ENCODE results near the gene CLTA. TPM values are rescaled to one million over a fixed set of nuclear protein-coding genes. Genes with fewer than 3 reads are reported as not detected.

The CLTA gene
- total and polyA plus RNA-seq, 2 donors (not counting 1 experiment from before 2014, with no cell fraction given) = 32.3 to 71.0 TPM

GRCh38 chr9:36187414-36187813 is 3.3 kb upstream of the CLTA start:
- no peaks in the 10 kb centered on the region for H3K9me3 Mint-ChIP-seq (ENCODE audit: insufficient read depth)
- ATAC-seq (ENCODE audit: low read depth) (no peak), DNase-seq (no peak)
- TF ChIP-seq, protein P1, sequence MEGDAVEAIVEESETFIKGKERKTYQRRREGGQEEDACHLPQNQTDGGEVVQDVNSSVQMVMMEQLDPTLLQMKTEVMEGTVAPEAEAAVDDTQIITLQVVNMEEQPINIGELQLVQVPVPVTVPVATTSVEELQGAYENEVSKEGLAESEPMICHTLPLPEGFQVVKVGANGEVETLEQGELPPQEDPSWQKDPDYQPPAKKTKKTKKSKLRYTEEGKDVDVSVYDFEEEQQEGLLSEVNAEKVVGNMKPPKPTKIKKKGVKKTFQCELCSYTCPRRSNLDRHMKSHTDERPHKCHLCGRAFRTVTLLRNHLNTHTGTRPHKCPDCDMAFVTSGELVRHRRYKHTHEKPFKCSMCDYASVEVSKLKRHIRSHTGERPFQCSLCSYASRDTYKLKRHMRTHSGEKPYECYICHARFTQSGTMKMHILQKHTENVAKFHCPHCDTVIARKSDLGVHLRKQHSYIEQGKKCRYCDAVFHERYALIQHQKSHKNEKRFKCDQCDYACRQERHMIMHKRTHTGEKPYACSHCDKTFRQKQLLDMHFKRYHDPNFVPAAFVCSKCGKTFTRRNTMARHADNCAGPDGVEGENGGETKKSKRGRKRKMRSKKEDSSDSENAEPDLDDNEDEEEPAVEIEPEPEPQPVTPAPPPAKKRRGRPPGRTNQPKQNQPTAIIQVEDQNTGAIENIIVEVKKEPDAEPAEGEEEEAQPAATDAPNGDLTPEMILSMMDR (IDR thresholded peaks at IDR 0.05) = no peak
- no peak for TF ChIP-seq EZH2 (IDR thresholded peaks at IDR 0.05; ENCODE audit: borderline replicate concordance, insufficient read depth, low read depth, low read length, poor library complexity, severe bottlenecking)
- no peak overlapping the region for H2AFZ ChIP-seq (ENCODE audit: insufficient read depth, low read depth, low read length, poor library complexity, severe bottlenecking)
- H3K27ac Mint-ChIP-seq = no peak overlapping the region
- H3K36me3 ChIP-seq (replicated peaks in 1 of 2; ENCODE audit: control extremely low read depth in 1 of 2, control insufficient read depth in 1 of 2, extremely low read depth in 1 of 2, insufficient read depth in 2 of 2, low read length in 1 of 2) = no peaks in the 10 kb centered on the region
- peaks cover 9% of the 10 kb centered on the region for H4K20me1 ChIP-seq (ENCODE audit: control insufficient read depth, insufficient read depth, low read length, poor library complexity, severe bottlenecking)
- ChIA-PET CTCF (interaction anchor here (1.0 to 7.1 kb wide), 2 partner anchors 10 to 20 kb away, joined by 3 to 44 read pairs; partner anchors contain the start of gene CCIN), POLR2A (no interaction called here)
- H3K4me1 ChIP-seq (ENCODE audit: control insufficient read depth in 2 of 2, insufficient read depth in 2 of 2, low read length in 2 of 2) = peaks cover 18 to 25% of the 10 kb centered on the region in 2 donors
- no peak overlapping the region for H3K9ac ChIP-seq (ENCODE audit: low read length)
- no peak overlapping the region for H3K4me3 ChIP-seq (ENCODE audit: control extremely low read depth in 1 of 5, extremely low read depth in 1 of 5, insufficient read depth in 1 of 5, low read depth in 2 of 5, low read length in 4 of 5)
- intact Hi-C loops (cut with micrococcal nuclease) = no loop called here
- H3K4me2 ChIP-seq (replicated peaks; ENCODE audit: low read depth, low read length, poor library complexity, severe bottlenecking) = no peak overlapping the region
- H3K27ac ChIP-seq (ENCODE audit: low read length in 2 of 2) = no peak overlapping the region
- no peaks in the 10 kb centered on the region for H3K27me3 Mint-ChIP-seq
- H3K9me3 ChIP-seq (ENCODE audit: control extremely low read depth in 1 of 3, control insufficient read depth in 2 of 3, insufficient read depth in 1 of 3, low read length in 2 of 3) = no peaks in the 10 kb centered on the region
- no peak overlapping the region for H3K4me3 Mint-ChIP-seq
- H3K79me2 ChIP-seq (ENCODE audit: control insufficient read depth, insufficient read depth, low read length) = peaks cover 16% of the 10 kb centered on the region
- no peaks in the 10 kb centered on the region for H3K27me3 ChIP-seq (replicated peaks in 1 of 4; ENCODE audit: control extremely low read depth in 1 of 4, control insufficient read depth in 3 of 4, insufficient read depth in 4 of 4, low read length in 3 of 4)
- H3K4me1 Mint-ChIP-seq = peaks cover 27% of the 10 kb centered on the region

GRCh38 chr9:36188212-36188611 is 2.5 kb upstream of the CLTA start:
- H3K27ac ChIP-seq (ENCODE audit: low read length in 2 of 2) = no peak overlapping the region
- ChIA-PET CTCF (interaction anchor here (7.1 kb wide), 1 partner anchor 20 kb away, joined by 44 read pairs; the partner anchor contains the start of gene CCIN), POLR2A (no interaction called here)
- intact Hi-C loops (cut with micrococcal nuclease) = no loop called here
- ATAC-seq (ENCODE audit: low read depth) (no peak), DNase-seq (no peak)
- Mint-ChIP-seq H3K9me3 (ENCODE audit: insufficient read depth) (no peaks in the 10 kb centered on the region), H3K27me3 (no peaks in the 10 kb centered on the region), H3K27ac (no peak overlapping the region), H3K4me1 (peaks cover 35% of the 10 kb centered on the region), H3K4me3 (no peak overlapping the region)
- TF ChIP-seq, protein P1 (IDR thresholded peaks at IDR 0.05) = no peak
- TF ChIP-seq EZH2 (IDR thresholded peaks at IDR 0.05; ENCODE audit: borderline replicate concordance, insufficient read depth, low read depth, low read length, poor library complexity, severe bottlenecking) = no peak
- WGBS (ENCODE audit: insufficient coverage) = 100% methylated on average over 4 of the region's 5 CpGs
- no peak overlapping the region for H2AFZ ChIP-seq (ENCODE audit: insufficient read depth, low read depth, low read length, poor library complexity, severe bottlenecking)
- no peak overlapping the region for H3K4me2 ChIP-seq (replicated peaks; ENCODE audit: low read depth, low read length, poor library complexity, severe bottlenecking)
- H3K4me1 ChIP-seq (ENCODE audit: control insufficient read depth in 2 of 2, insufficient read depth in 2 of 2, low read length in 2 of 2) = peaks cover 26 to 31% of the 10 kb centered on the region in 2 donors
- no peaks in the 10 kb centered on the region for H3K36me3 ChIP-seq (replicated peaks in 1 of 2; ENCODE audit: control extremely low read depth in 1 of 2, control insufficient read depth in 1 of 2, extremely low read depth in 1 of 2, insufficient read depth in 2 of 2, low read length in 1 of 2)
- no peak overlapping the region for H3K9ac ChIP-seq (ENCODE audit: low read length)
- peaks cover 24% of the 10 kb centered on the region for H3K79me2 ChIP-seq (ENCODE audit: control insufficient read depth, insufficient read depth, low read length)
- H3K27me3 ChIP-seq (replicated peaks in 1 of 4; ENCODE audit: control extremely low read depth in 1 of 4, control insufficient read depth in 3 of 4, insufficient read depth in 4 of 4, low read length in 3 of 4) = no peaks in the 10 kb centered on the region
- peaks cover 17% of the 10 kb centered on the region for H4K20me1 ChIP-seq (ENCODE audit: control insufficient read depth, insufficient read depth, low read length, poor library complexity, severe bottlenecking)
- H3K9me3 ChIP-seq (ENCODE audit: control extremely low read depth in 1 of 3, control insufficient read depth in 2 of 3, insufficient read depth in 1 of 3, low read length in 2 of 3) = no peaks in the 10 kb centered on the region
- H3K4me3 ChIP-seq (ENCODE audit: control extremely low read depth in 1 of 5, extremely low read depth in 1 of 5, insufficient read depth in 1 of 5, low read depth in 2 of 5, low read length in 4 of 5) = no peak overlapping the region

Data from B cell (primary cell).